Measurements from ENCODE around the gene FADS2.

The FADS2 gene

DNA sequence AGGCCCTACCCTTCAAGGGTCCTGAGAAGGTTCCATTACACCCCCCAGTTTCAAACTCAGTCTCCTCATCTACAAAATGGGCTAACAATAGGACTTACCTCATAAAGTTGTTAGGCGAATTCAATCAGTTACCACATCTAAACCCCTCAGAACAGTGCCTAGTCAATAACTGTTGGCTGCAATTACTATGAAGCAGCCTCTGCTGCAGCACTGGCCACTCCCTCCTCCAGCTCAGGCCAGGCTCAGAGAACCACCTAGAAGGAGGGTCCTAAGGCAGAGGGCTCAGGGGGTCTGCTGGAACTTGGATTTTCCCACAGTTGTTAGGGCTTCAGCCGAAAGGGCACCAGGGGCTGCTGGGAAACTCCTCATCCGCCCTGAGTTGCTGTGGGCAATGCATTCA, 58.5 kb downstream of the FADS2 start:
- TF ChIP-seq, protein P1, sequence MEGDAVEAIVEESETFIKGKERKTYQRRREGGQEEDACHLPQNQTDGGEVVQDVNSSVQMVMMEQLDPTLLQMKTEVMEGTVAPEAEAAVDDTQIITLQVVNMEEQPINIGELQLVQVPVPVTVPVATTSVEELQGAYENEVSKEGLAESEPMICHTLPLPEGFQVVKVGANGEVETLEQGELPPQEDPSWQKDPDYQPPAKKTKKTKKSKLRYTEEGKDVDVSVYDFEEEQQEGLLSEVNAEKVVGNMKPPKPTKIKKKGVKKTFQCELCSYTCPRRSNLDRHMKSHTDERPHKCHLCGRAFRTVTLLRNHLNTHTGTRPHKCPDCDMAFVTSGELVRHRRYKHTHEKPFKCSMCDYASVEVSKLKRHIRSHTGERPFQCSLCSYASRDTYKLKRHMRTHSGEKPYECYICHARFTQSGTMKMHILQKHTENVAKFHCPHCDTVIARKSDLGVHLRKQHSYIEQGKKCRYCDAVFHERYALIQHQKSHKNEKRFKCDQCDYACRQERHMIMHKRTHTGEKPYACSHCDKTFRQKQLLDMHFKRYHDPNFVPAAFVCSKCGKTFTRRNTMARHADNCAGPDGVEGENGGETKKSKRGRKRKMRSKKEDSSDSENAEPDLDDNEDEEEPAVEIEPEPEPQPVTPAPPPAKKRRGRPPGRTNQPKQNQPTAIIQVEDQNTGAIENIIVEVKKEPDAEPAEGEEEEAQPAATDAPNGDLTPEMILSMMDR (IDR thresholded peaks at IDR 0.05; ENCODE audit: low read depth, low read length, missing control alignments): no peak
- H3K4me3 ChIP-seq (ENCODE audit: low read depth, low read length): no peak overlapping the region

DNA sequence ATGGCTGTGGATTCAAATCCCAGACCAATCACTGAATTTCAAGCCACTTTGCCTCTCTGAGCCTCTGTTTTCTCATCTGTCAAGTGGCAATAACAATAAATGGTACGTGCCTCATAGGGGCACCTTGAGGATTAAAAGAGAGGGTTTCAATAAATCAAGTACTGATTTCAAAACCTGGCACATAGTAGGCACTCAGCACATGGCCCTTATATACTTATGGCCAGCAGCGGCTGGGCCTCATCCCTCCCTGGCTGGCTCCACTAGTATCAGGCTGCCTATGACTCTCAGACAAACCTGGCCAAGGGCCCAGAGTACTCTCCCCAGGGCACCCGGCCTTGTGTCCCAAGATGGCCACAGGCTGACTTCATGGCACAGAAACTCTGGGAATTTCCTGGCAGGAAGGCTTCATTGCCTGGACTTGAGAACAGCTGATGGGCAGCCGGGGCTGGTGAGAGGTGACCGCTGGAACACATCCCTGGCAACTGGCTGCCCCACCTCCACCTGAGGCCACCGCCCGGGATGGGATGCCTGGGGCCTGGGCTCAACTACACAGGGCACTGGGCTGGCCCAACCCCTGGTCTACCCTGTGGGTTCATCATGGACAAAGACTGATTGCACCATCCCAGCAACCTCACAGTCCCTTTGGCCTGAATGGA, 59.9 kb downstream of the FADS2 start:
- no peak for DNase-seq (ENCODE audit: low read depth)
- TF ChIP-seq, protein P1 (IDR thresholded peaks at IDR 0.05; ENCODE audit: low read depth, low read length, missing control alignments): no peak

More for the DNA sequence above, 58.5 kb downstream of the FADS2 start:
- DNase-seq (ENCODE audit: low read depth): no peak

DNA sequence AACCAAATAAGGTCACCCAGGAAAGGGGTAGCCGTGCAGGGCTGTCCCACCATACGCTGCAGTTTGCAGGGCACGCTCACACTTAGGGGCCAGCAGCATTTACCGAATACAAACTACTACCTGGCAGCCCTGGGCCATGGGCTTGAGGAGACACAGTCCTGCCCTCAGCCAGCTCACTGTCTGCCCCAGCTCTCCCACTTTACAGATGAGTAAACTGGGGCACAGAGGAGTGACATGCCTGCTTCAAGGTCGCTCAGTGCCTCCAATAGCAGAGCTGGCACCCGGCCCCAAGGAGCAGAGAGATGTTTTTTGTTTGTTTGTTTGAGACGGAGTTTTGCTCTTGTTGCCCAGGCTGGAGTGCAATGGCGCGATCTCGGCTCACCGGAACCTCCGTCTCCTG, 60.5 kb downstream of the FADS2 start:
- H3K4me3 ChIP-seq (ENCODE audit: low read depth, low read length): no peak overlapping the region
- DNase-seq (ENCODE audit: low read depth): no peak
- TF ChIP-seq, protein P1 (IDR thresholded peaks at IDR 0.05; ENCODE audit: low read depth, low read length, missing control alignments): no peak

More for the DNA sequence above, 59.9 kb downstream of the FADS2 start:
- H3K4me3 ChIP-seq (ENCODE audit: low read depth, low read length): no peak overlapping the region

DNA sequence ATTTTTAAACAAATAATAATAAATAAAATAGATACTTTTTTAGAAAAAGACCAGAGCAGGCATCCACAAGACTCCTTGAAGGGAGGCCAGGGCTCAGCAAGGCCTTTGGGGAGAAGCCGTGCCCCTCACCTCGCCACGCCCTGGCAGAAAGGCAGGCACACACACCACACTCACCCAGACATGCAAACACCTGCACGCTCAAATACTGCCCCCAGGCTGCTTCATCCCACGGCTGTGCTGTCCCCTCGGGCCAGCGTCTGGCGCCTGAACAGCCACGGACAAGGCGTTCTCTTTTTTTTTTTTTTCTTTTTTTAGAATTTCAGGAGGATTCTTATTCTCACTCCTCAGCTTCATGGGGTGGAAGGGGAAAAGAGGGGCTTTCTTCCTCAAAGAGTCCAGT, 61.7 kb downstream of the FADS2 start:
- TF ChIP-seq, protein P1 (IDR thresholded peaks at IDR 0.05; ENCODE audit: low read depth, low read length, missing control alignments): no peak
- H3K4me3 ChIP-seq (ENCODE audit: low read depth, low read length): no peak overlapping the region
- DNase-seq (ENCODE audit: low read depth): no peak

DNA sequence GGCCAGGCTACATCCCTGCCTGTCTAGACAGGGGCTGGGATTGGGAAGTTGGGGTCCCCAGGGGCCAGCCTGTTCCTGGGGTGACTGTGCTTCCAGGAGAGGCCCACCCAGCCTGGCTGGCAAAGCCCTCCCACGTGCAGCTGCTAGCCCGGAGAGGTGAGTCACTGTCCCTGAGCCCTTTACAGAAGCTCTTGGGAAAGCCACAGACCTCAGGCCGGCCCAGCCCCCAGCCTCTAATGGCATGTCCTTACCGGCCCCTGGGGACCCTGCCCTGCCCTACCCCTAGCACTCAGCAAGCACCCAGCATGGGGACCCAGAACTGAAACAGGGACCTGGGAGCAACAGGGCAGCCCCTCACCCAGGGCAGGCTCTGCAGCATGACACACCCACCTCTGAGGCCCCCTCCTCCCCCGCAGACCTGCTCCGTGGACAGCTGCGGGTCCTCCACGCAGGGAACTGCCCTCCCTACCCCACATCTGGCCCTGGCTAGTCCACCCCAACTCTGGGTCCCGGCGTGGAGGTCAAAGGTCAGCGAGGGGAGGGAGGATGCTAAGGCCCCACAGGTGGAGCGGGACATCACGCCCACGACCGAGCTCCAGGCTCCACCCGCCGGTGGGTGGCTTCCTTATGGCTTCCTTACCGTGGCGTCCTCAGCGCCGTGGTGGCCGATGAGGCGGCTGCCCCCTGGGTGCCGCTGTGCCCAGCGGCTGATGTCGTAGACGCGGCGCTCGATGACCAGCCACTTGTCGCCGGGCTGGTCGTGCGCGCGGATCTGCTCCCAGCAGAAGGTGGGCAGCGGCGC, 62.6 kb downstream of the FADS2 start:
- peak overlapping the region; percentile 71 for H3K4me3 ChIP-seq (ENCODE audit: low read depth, low read length)
- DNase-seq (ENCODE audit: low read depth): no peak
- TF ChIP-seq, protein P1 (IDR thresholded peaks at IDR 0.05; ENCODE audit: low read depth, low read length, missing control alignments): no peak

DNA sequence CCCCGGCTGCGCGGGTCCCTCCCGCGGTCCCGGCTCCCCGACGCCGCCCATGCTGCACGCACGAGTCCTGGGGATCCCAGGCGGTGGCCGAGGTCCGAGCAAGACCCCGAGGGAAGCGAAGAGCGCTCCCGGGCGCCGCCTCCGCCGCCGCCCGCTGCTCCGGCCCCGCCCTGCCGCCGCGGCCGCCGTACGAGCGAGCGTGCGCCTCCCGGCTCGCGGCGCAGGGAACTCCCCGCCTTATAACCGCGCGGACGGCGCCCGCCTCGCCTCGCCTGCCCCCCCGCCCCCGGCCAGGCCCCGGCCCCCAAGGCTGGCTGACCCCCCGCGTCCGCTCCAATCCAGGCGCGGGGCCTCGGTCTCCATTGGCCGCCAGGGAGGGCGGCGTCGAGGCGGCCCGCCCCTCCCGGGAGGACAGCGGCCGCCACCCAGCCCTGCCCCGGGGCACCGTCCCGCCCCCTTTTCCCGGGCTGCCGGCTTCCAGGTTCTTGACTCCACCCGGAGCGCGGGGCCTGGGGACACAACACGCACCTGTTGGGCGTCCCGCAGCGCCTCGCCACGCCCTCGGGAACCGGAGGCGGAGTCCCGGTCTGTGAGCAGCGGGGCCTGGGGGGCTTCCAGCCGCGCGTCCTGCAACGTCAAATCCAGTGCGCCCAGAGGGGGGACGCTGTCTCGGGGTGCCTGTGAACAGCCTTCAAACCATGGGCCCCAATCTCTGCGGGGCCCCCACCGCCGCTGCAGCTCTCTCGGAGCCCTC, 63.4 kb downstream of the FADS2 start, which contains the start of gene FADS3:
TSS of gene FADS3 (minus strand) at position 215 of the 754 bp plus-strand sequence. CDS start at position 51, 164 bp downstream.
- H3K4me3 ChIP-seq (ENCODE audit: low read depth, low read length): peak within 1 kb of the TSS; percentile 71
- TF ChIP-seq, protein P1 (IDR thresholded peaks at IDR 0.05; ENCODE audit: low read depth, low read length, missing control alignments): no peak
- no peak for DNase-seq (ENCODE audit: low read depth)
